ENCODE results near the gene DNAJC15.

Gene DNAJC15

GRCh38 chr13:43129511-43130110, 106.2 kb downstream of the DNAJC15 start:
- DNase-seq: no peak

GRCh38 chr13:43132257-43132656, 108.9 kb downstream of the DNAJC15 start:
- DNase-seq: no peak

GRCh38 chr13:43132911-43133310, 109.5 kb downstream of the DNAJC15 start:
- no peak for DNase-seq

GRCh38 chr13:43133792-43134191, 110.4 kb downstream of the DNAJC15 start:
- no peak for DNase-seq

GRCh38 chr13:43134868-43135267, 111.5 kb downstream of the DNAJC15 start:
- no peak for DNase-seq

GRCh38 chr13:43135516-43135915, 112.1 kb downstream of the DNAJC15 start:
- no peak for DNase-seq

- no peak for DNase-seq
Measured at GRCh38 chr13:43136920-43137575, 113.7 kb downstream of the DNAJC15 start.

- no peak for DNase-seq
Measured at GRCh38 chr13:43139211-43139610, 115.8 kb downstream of the DNAJC15 start.

GRCh38 chr13:43139921-43140320, 116.5 kb downstream of the DNAJC15 start:
- DNase-seq: no peak

- DNase-seq: no peak
Measured at GRCh38 chr13:43140985-43141384, 117.6 kb downstream of the DNAJC15 start.

- DNase-seq: no peak
Measured at GRCh38 chr13:43141685-43142084, 118.3 kb downstream of the DNAJC15 start.

GRCh38 chr13:43143591-43143990, 120.2 kb downstream of the DNAJC15 start:
- no peak for DNase-seq

- DNase-seq: no peak
Measured at GRCh38 chr13:43145534-43146196, 122.3 kb downstream of the DNAJC15 start.

- no peak for DNase-seq
Measured at GRCh38 chr13:43146400-43146799, 123.0 kb downstream of the DNAJC15 start.

GRCh38 chr13:43150369-43151207, 127.2 kb downstream of the DNAJC15 start:
- no peak for DNase-seq

- DNase-seq: no peak
Measured at GRCh38 chr13:43153436-43154090, 130.2 kb downstream of the DNAJC15 start.

GRCh38 chr13:43154156-43154651, 130.8 kb downstream of the DNAJC15 start:
- no peak for DNase-seq

GRCh38 chr13:43154839-43155238, 131.5 kb downstream of the DNAJC15 start:
- DNase-seq: no peak

GRCh38 chr13:43156916-43157315, 133.5 kb downstream of the DNAJC15 start:
- no peak for DNase-seq

- DNase-seq: no peak
Measured at GRCh38 chr13:43157796-43158195, 134.4 kb downstream of the DNAJC15 start.

- no peak for DNase-seq
Measured at GRCh38 chr13:43158516-43158915, 135.1 kb downstream of the DNAJC15 start.

GRCh38 chr13:43159026-43159461, 135.7 kb downstream of the DNAJC15 start:
- DNase-seq: no peak
